Astrocyte (in vitro differentiated cells and primary cell): ENCODE data around the gene DDX27.

Experiments used
- EZH2 ChIP-seq: IDR thresholded peaks from 2 replicates; pipeline ENCODE4 v1.6.1; 2012; ENCODE audit warnings: mild to moderate bottlenecking, low read length, inconsistent platforms; ENCODE audit not compliant: insufficient read depth
- TF ChIP-seq, protein P1 (sequence below): IDR thresholded peaks from 2 replicates; pipeline ENCODE4 v1.5.1; 2011; ENCODE audit warnings: low read depth, mild to moderate bottlenecking, inconsistent platforms, low read length, moderate library complexity; ENCODE audit not compliant: insufficient read depth

GRCh38 chr20:49278036-49278817 lies 59.0 kb downstream of the DDX27 start, which contains the start of gene ZNFX1:
- TF ChIP-seq, protein P1, sequence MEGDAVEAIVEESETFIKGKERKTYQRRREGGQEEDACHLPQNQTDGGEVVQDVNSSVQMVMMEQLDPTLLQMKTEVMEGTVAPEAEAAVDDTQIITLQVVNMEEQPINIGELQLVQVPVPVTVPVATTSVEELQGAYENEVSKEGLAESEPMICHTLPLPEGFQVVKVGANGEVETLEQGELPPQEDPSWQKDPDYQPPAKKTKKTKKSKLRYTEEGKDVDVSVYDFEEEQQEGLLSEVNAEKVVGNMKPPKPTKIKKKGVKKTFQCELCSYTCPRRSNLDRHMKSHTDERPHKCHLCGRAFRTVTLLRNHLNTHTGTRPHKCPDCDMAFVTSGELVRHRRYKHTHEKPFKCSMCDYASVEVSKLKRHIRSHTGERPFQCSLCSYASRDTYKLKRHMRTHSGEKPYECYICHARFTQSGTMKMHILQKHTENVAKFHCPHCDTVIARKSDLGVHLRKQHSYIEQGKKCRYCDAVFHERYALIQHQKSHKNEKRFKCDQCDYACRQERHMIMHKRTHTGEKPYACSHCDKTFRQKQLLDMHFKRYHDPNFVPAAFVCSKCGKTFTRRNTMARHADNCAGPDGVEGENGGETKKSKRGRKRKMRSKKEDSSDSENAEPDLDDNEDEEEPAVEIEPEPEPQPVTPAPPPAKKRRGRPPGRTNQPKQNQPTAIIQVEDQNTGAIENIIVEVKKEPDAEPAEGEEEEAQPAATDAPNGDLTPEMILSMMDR = no peak
- no peak for TF ChIP-seq EZH2
